T-helper 22 cell (primary cell): ENCODE measurements around the gene GIPC3.

Experiments used
- DNase-seq: peaks from one replicate; pipeline ENCODE4 v3.0.0-alpha.2; 2020; ENCODE audit warnings: low read depth

Gene GIPC3

GRCh38 chr19:3605361-3605760 is 20.1 kb downstream of the GIPC3 start:
- no peak for DNase-seq

GRCh38 chr19:3605770-3606169 is 20.5 kb downstream of the GIPC3 start:
- DNase-seq: no peak

- no peak for DNase-seq
Observed at GRCh38 chr19:3606174-3606689, 21.0 kb downstream of the GIPC3 start.

- no peak for DNase-seq
Observed at GRCh38 chr19:3606690-3607289, 21.5 kb downstream of the GIPC3 start, which contains the start of gene TBXA2R. Gene TBXA2R (minus strand): TSS chr19:3606875. CDS start chr19:3600634, 6,241 bp downstream.

- no peak for DNase-seq
Observed at GRCh38 chr19:3607303-3608078, 22.2 kb downstream of the GIPC3 start.

GRCh38 chr19:3608079-3608641 is 22.9 kb downstream of the GIPC3 start:
- DNase-seq: no peak

- DNase-seq: no peak
Observed at GRCh38 chr19:3608750-3609322, 23.6 kb downstream of the GIPC3 start.

- DNase-seq: no peak
Observed at GRCh38 chr19:3609779-3610719, 24.8 kb downstream of the GIPC3 start.

GRCh38 chr19:3610745-3611717 is 25.8 kb downstream of the GIPC3 start:
- no peak for DNase-seq

GRCh38 chr19:3611841-3612240 is 26.6 kb downstream of the GIPC3 start:
- DNase-seq: no peak

GRCh38 chr19:3612330-3612729 is 27.1 kb downstream of the GIPC3 start:
- DNase-seq: no peak

GRCh38 chr19:3612901-3613741 is 27.8 kb downstream of the GIPC3 start:
- DNase-seq: no peak

GRCh38 chr19:3613818-3614661 is 28.8 kb downstream of the GIPC3 start:
- DNase-seq: no peak

- no peak for DNase-seq
Observed at GRCh38 chr19:3614858-3615505, 29.7 kb downstream of the GIPC3 start.

GRCh38 chr19:3615524-3616135 is 30.4 kb downstream of the GIPC3 start:
- no peak for DNase-seq

- DNase-seq: no peak
Observed at GRCh38 chr19:3617463-3617862, 32.2 kb downstream of the GIPC3 start.

GRCh38 chr19:3618144-3618810 is 33.0 kb downstream of the GIPC3 start:
- no peak for DNase-seq
